ENCODE data around the gene CLHC1.

CLHC1 gene

GRCh38 chr2:55150834-55151233 is 81.3 kb downstream of the CLHC1 start (continued):
- TF ChIP-seq ZBTB10 (tag by site-specific recombination; IDR thresholded peaks at IDR 0.05), result no peak

- Histone ChIP-seq H3K36me3 (ENCODE audit: control insufficient read depth in 2 of 2, insufficient read depth in 1 of 2, low read length in 2 of 2) (no peaks in the 10 kb centered on the region), H3K4me1 (ENCODE audit: control insufficient read depth, insufficient read depth, low read length) (no peaks in the 10 kb centered on the region), H3K9me3 (ENCODE audit: control insufficient read depth, insufficient read depth, low read depth, low read length) (no peaks in the 10 kb centered on the region), H3K27ac (ENCODE audit: extremely low read depth, low read depth, low read length) (no peak overlapping the region), H3K4me3 (ENCODE audit: low read depth, low read length) (no peak overlapping the region)
- ChIA-PET CTCF (no interaction called here), POLR2A (no interaction called here)
- TF ChIP-seq KLF16 (tag by site-specific recombination; IDR thresholded peaks at IDR 0.05) (no peak), ZNF23 (tag by site-specific recombination; IDR thresholded peaks at IDR 0.05; ENCODE audit: borderline replicate concordance) (no peak), ZBTB17 (tag by site-specific recombination; IDR thresholded peaks at IDR 0.05) (0 out of 2 replicates have a peak, but pooled peaks have one; percentile 13), SP7 (tag by site-specific recombination; IDR thresholded peaks at IDR 0.05) (peak; percentile 87)
Measured at GRCh38 chr2:55148269-55148668, 83.8 kb downstream of the CLHC1 start.

GRCh38 chr2:55147531-55147930 is 84.6 kb downstream of the CLHC1 start:
- CTCF ChIA-PET, result no interaction called here
- Histone ChIP-seq H3K27ac (ENCODE audit: extremely low read depth, low read depth, low read length) (no peak overlapping the region), H3K9me3 (ENCODE audit: control insufficient read depth, insufficient read depth, low read depth, low read length) (no peaks in the 10 kb centered on the region), H3K4me3 (ENCODE audit: low read depth, low read length) (no peak overlapping the region), H3K36me3 (ENCODE audit: control insufficient read depth in 2 of 2, insufficient read depth in 1 of 2, low read length in 2 of 2) (no peaks in the 10 kb centered on the region), H3K4me1 (ENCODE audit: control insufficient read depth, insufficient read depth, low read length) (no peaks in the 10 kb centered on the region)
- no peak for TF ChIP-seq TSHZ1 (tag by site-specific recombination; IDR thresholded peaks at IDR 0.05; ENCODE audit: borderline replicate concordance)
- POLR2A ChIA-PET, result no interaction called here

- no peaks in the 10 kb centered on the region for H3K9me3 ChIP-seq (ENCODE audit: control insufficient read depth, insufficient read depth, low read depth, low read length)
- CTCF ChIA-PET, result no interaction called here
- H3K4me1 ChIP-seq (ENCODE audit: control insufficient read depth, insufficient read depth, low read length), result no peaks in the 10 kb centered on the region
- H3K27ac ChIP-seq (ENCODE audit: extremely low read depth, low read depth, low read length), result no peak overlapping the region
- POLR2A ChIA-PET, result no interaction called here
- no peak overlapping the region for H3K4me3 ChIP-seq (ENCODE audit: low read depth, low read length)
- no peaks in the 10 kb centered on the region for H3K36me3 ChIP-seq (ENCODE audit: control insufficient read depth in 2 of 2, insufficient read depth in 1 of 2, low read length in 2 of 2)
- TF ChIP-seq ZNF302 (tag by site-specific recombination; IDR thresholded peaks at IDR 0.05; ENCODE audit: low read depth), result no peak
- no peak for TF ChIP-seq ZNF280C (tag by site-specific recombination; IDR thresholded peaks at IDR 0.05)
- no peak for TF ChIP-seq ZBTB26 (tag by site-specific recombination; optimal IDR thresholded peaks at IDR 0.05)
- no peak for TF ChIP-seq SCRT1 (tag by site-specific recombination; IDR thresholded peaks at IDR 0.05; ENCODE audit: borderline replicate concordance)
- no peak for TF ChIP-seq ZNF23 (tag by site-specific recombination; IDR thresholded peaks at IDR 0.05; ENCODE audit: borderline replicate concordance)
- no peak for TF ChIP-seq ZNF785 (tag by site-specific recombination; IDR thresholded peaks at IDR 0.05)
- TF ChIP-seq ZNF660 (tag by site-specific recombination; IDR thresholded peaks at IDR 0.05), result no peak
- no peak for TF ChIP-seq ZNF292 (tag by site-specific recombination; IDR thresholded peaks at IDR 0.05; ENCODE audit: borderline replicate concordance, low read depth)
- TF ChIP-seq FEZF1 (tag by site-specific recombination; IDR thresholded peaks at IDR 0.05), result no peak
- TF ChIP-seq ZNF558 (tag by site-specific recombination; IDR thresholded peaks at IDR 0.05), result no peak
- TF ChIP-seq ZNF311 (tag by site-specific recombination; IDR thresholded peaks at IDR 0.05; ENCODE audit: borderline replicate concordance), result no peak
- TF ChIP-seq ZNF624 (tag by site-specific recombination; IDR thresholded peaks at IDR 0.05), result no peak
- TF ChIP-seq MZF1 (tag by site-specific recombination; IDR thresholded peaks at IDR 0.05; ENCODE audit: borderline replicate concordance), result no peak
- no peak for TF ChIP-seq ZNF677 (tag by site-specific recombination; IDR thresholded peaks at IDR 0.05)
Measured at GRCh38 chr2:55147041-55147440, 85.1 kb downstream of the CLHC1 start.

All from HEK293 (cell line).